NCI-H1417 treated with DMSO at 0.1 percent for 48 hours (cell line): ENCODE results near the gene ZBTB7C.

ENCODE experiments used
- DNase-seq: peaks from one replicate; lab custom pipeline; 2025; lab: John Stamatoyannopoulos, UW

Gene ZBTB7C

GRCh38 chr18:48188609-48189008 lies 220.6 kb downstream of the ZBTB7C start:
- DNase-seq, result no peak

GRCh38 chr18:48186861-48187260 lies 222.3 kb downstream of the ZBTB7C start:
- no peak for DNase-seq

GRCh38 chr18:48186131-48186766 lies 222.9 kb downstream of the ZBTB7C start:
- peak; percentile 26 for DNase-seq

- DNase-seq, result no peak
Observed at GRCh38 chr18:48184118-48184517, 225.1 kb downstream of the ZBTB7C start.

GRCh38 chr18:48183613-48184012 lies 225.6 kb downstream of the ZBTB7C start:
- DNase-seq, result no peak

- DNase-seq, result no peak
Observed at GRCh38 chr18:48182779-48183178, 226.4 kb downstream of the ZBTB7C start.

- no peak for DNase-seq
Observed at GRCh38 chr18:48181857-48182256, 227.3 kb downstream of the ZBTB7C start.

GRCh38 chr18:48181087-48181823 lies 227.9 kb downstream of the ZBTB7C start:
- no peak for DNase-seq

- no peak for DNase-seq
Observed at GRCh38 chr18:48179666-48180065, 229.5 kb downstream of the ZBTB7C start.

GRCh38 chr18:48179001-48179400 lies 230.2 kb downstream of the ZBTB7C start:
- DNase-seq, result no peak

- no peak for DNase-seq
Observed at GRCh38 chr18:48176909-48177308, 232.3 kb downstream of the ZBTB7C start.

GRCh38 chr18:48173557-48173956 lies 235.6 kb downstream of the ZBTB7C start:
- no peak for DNase-seq

GRCh38 chr18:48172226-48173006 lies 236.8 kb downstream of the ZBTB7C start:
- no peak for DNase-seq

- no peak for DNase-seq
Observed at GRCh38 chr18:48171490-48172188, 237.5 kb downstream of the ZBTB7C start.

- no peak for DNase-seq
Observed at GRCh38 chr18:48170651-48171050, 238.5 kb downstream of the ZBTB7C start.

GRCh38 chr18:48168861-48169260 lies 240.3 kb downstream of the ZBTB7C start:
- no peak for DNase-seq

- no peak for DNase-seq
Observed at GRCh38 chr18:48167897-48168253, 241.3 kb downstream of the ZBTB7C start.

GRCh38 chr18:48166336-48166875 lies 242.8 kb downstream of the ZBTB7C start:
- no peak for DNase-seq

GRCh38 chr18:48165111-48165866 lies 243.9 kb downstream of the ZBTB7C start:
- DNase-seq, result no peak

GRCh38 chr18:48164701-48165100 lies 244.5 kb downstream of the ZBTB7C start:
- DNase-seq, result no peak

GRCh38 chr18:48164116-48164515 lies 245.1 kb downstream of the ZBTB7C start:
- no peak for DNase-seq
